ENCODE results near the gene SNTG2. TPM values are rescaled to one million over a fixed set of nuclear protein-coding genes. Genes with fewer than 3 reads are reported as not detected.

The SNTG2 gene
- total RNA-seq, 3 donors from 2014 or later (not counting 1 experiment from before 2014, with no cell fraction given) = not detected

- DNase-seq (no peak), ATAC-seq (peak in 1 of 3 donors; percentile 8)
- TF ChIP-seq, protein P1, sequence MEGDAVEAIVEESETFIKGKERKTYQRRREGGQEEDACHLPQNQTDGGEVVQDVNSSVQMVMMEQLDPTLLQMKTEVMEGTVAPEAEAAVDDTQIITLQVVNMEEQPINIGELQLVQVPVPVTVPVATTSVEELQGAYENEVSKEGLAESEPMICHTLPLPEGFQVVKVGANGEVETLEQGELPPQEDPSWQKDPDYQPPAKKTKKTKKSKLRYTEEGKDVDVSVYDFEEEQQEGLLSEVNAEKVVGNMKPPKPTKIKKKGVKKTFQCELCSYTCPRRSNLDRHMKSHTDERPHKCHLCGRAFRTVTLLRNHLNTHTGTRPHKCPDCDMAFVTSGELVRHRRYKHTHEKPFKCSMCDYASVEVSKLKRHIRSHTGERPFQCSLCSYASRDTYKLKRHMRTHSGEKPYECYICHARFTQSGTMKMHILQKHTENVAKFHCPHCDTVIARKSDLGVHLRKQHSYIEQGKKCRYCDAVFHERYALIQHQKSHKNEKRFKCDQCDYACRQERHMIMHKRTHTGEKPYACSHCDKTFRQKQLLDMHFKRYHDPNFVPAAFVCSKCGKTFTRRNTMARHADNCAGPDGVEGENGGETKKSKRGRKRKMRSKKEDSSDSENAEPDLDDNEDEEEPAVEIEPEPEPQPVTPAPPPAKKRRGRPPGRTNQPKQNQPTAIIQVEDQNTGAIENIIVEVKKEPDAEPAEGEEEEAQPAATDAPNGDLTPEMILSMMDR (IDR thresholded peaks at IDR 0.05) = no peak
- intact Hi-C loops (cut with micrococcal nuclease) = no loop called here
- Histone ChIP-seq H3K9me3 (ENCODE audit: control insufficient read depth, insufficient read depth, low read length) (no peaks in the 10 kb centered on the region), H3K4me1 (ENCODE audit: control insufficient read depth, insufficient read depth, low read length) (peaks cover 22% of the 10 kb centered on the region), H3K27ac (ENCODE audit: low read length) (no peak overlapping the region), H3K4me3 (ENCODE audit: low read length) (no peak overlapping the region), H3K36me3 (ENCODE audit: control insufficient read depth, insufficient read depth, low read length) (no peaks in the 10 kb centered on the region), H3K27me3 (ENCODE audit: control insufficient read depth, insufficient read depth, low read length) (no peaks in the 10 kb centered on the region)
- Mint-ChIP-seq H3K4me1 (peaks cover 23 to 26% of the 10 kb centered on the region in 2 donors), H3K9me3 (peaks cover 0 to 7% of the 10 kb centered on the region in 2 donors), H3K27me3 (ENCODE audit: low read depth in 2 of 2) (peaks cover 9 to 19% of the 10 kb centered on the region in 2 donors), H3K4me3 (peak overlapping the region; percentile 64), H3K27ac (peak overlapping the region; percentile 10 to 43), H3K36me3 (peaks cover 10% of the 10 kb centered on the region)
- WGBS (ENCODE audit: insufficient coverage) = 44% methylated on average over 4 of the region's 4 CpGs
Observed at GRCh38 chr2:975095-975494, 24.4 kb downstream of the SNTG2 start.

- intact Hi-C loops (cut with micrococcal nuclease) = no loop called here
- peaks cover 14% of the 10 kb centered on the region for H3K4me1 ChIP-seq (ENCODE audit: control insufficient read depth, insufficient read depth, low read length)
- H3K9me3 ChIP-seq (ENCODE audit: control insufficient read depth, insufficient read depth, low read length) = no peaks in the 10 kb centered on the region
- no peak for DNase-seq
- no peak overlapping the region for H3K4me3 Mint-ChIP-seq
- H3K4me1 Mint-ChIP-seq = peaks cover 12% of the 10 kb centered on the region in 2 donors
- ATAC-seq = no peak
- H3K36me3 ChIP-seq (ENCODE audit: control insufficient read depth, insufficient read depth, low read length) = no peaks in the 10 kb centered on the region
- H3K27ac Mint-ChIP-seq = no peak overlapping the region
- no peaks in the 10 kb centered on the region for H3K36me3 Mint-ChIP-seq
- 32% methylated on average over 8 of the region's 8 CpGs for WGBS (ENCODE audit: insufficient coverage)
- peaks cover 0 to 4% of the 10 kb centered on the region in 2 donors for H3K9me3 Mint-ChIP-seq
- no peak overlapping the region for H3K4me3 ChIP-seq (ENCODE audit: low read length)
- H3K27me3 Mint-ChIP-seq (ENCODE audit: low read depth in 2 of 2) = peaks cover 9 to 18% of the 10 kb centered on the region in 2 donors
- no peak overlapping the region for H3K27ac ChIP-seq (ENCODE audit: low read length)
- no peaks in the 10 kb centered on the region for H3K27me3 ChIP-seq (ENCODE audit: control insufficient read depth, insufficient read depth, low read length)
- TF ChIP-seq, protein P1 (IDR thresholded peaks at IDR 0.05) = no peak
Observed at GRCh38 chr2:979069-979928, 28.6 kb downstream of the SNTG2 start.

DNA sequence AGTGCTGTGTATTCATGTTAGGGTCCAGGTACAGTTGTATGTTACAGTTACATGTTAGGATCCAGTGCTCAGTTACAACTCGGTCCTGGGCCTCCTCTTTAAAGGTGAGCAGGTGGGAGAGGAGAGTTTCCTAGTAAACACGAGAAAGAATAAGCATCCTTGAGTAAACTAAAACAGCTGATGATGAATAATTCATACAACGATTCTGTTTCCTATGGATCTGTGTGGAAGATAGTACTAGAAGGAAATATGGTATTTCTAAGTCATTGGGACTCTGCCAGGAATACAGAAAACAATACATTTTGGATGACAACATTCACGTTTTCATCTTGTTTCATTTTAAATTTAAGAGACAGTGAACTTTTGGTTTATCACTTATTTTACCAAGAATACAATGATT, 29.5 kb downstream of the SNTG2 start:
- Histone ChIP-seq H3K9me3 (ENCODE audit: control insufficient read depth, insufficient read depth, low read length) (no peaks in the 10 kb centered on the region), H3K4me3 (ENCODE audit: low read length) (no peak overlapping the region), H3K27me3 (ENCODE audit: control insufficient read depth, insufficient read depth, low read length) (no peaks in the 10 kb centered on the region), H3K4me1 (ENCODE audit: control insufficient read depth, insufficient read depth, low read length) (peaks cover 6% of the 10 kb centered on the region), H3K27ac (ENCODE audit: low read length) (no peak overlapping the region), H3K36me3 (ENCODE audit: control insufficient read depth, insufficient read depth, low read length) (no peaks in the 10 kb centered on the region)
- H3K4me3 Mint-ChIP-seq = no peak overlapping the region
- peaks cover 0 to 1% of the 10 kb centered on the region in 2 donors for H3K9me3 Mint-ChIP-seq
- 78% methylated on average over 4 of the region's 4 CpGs for WGBS (ENCODE audit: insufficient coverage)
- peaks cover 4% of the 10 kb centered on the region in 2 donors for H3K4me1 Mint-ChIP-seq
- H3K27me3 Mint-ChIP-seq (ENCODE audit: low read depth in 2 of 2) = peaks cover 12 to 26% of the 10 kb centered on the region in 2 donors
- intact Hi-C loops (cut with micrococcal nuclease) = no loop called here
- H3K36me3 Mint-ChIP-seq = no peaks in the 10 kb centered on the region
- DNase-seq = no peak
- ATAC-seq = no peak
- TF ChIP-seq, protein P1 (IDR thresholded peaks at IDR 0.05) = no peak
- H3K27ac Mint-ChIP-seq = no peak overlapping the region

Measured in natural killer cell (primary cell).